RPMI7951 (cell line): ENCODE data around the gene TTC8. TPM values are rescaled to one million over a fixed set of nuclear protein-coding genes. Genes with fewer than 3 reads are reported as not detected.
A peak's percentile ranks its signal among the peaks of the same experiment; 100 is the strongest.
"Not testable (repeated sequence)": the region's sequence is repeated elsewhere in the genome, so short reads cannot be mapped to it uniquely, and the experiment has no call there.

Source experiments
- DNase-seq: peaks from one replicate; pipeline ENCODE4 v3.0.0-alpha.2; 2012; ENCODE audit warnings: low read depth
- total RNA-seq: library from RNA; depleted of rRNA; stranded (reverse); fragments of >200 nt; shearing (Covaris generic); gene quantifications from 2 replicates; pipeline ENCODE4 v1.2.3, GENCODE V29; 2014

Gene TTC8
- total RNA-seq, 1 experiment from 2014 or later, result 41.7 TPM

GRCh38 chr14:88825078-88825458 is 617 bp downstream of the TTC8 start:
- peak; percentile 35 for DNase-seq

- DNase-seq, result peak; percentile 6
Observed at GRCh38 chr14:88825503-88825902, 1.1 kb downstream of the TTC8 start.

GRCh38 chr14:88829188-88829587 is 4.7 kb downstream of the TTC8 start:
- DNase-seq, result no peak

DNA sequence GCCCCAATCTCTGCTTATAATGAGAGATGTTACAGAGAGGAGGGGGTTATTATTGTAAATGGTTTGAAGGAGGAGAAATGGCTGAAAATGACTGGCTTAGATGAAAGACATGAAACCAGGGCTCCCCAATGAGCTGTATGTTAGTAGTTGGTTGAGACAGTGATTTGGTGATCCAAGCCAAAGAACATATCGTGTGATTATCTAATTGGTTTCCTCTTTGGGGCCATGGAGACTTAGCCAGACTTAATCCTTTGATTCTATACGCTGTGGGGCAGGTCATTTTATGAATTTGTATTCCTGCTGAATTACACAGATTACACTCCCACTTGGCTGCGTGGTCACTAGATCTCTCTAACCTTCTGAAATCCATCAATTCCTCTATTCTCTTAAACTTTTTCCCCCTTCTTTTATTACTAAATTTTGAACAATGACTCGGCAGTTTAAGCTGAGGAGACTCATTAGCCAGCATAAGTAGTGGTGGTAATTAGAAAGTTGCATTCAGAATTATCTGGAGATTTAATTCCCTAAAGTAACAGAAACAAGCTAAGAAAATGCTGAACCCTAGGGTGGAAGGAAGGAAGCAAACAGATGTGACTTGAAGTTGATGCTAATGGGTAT is 5.3 kb downstream of the TTC8 start:
- DNase-seq, result peak; percentile 18

DNA sequence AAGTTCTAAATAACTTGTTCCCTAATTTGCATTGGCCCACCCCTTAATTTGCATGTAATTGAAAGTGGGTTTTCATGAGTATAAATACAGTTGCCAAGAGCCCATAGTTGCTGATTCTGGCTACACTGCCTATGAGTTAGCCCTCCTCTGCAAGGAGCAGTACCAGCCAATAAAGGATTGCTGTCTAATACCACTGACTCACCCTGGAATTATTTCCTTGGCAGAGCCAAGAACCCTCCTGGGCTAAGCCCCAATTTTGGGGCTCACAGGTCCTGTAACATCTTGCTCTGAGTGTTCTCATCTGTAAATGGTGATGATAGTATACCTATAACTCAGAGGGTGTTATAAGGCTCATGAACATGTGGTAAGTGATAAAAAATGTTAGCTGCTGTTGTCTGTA is 6.8 kb downstream of the TTC8 start:
- DNase-seq, result peak; percentile 74

DNA sequence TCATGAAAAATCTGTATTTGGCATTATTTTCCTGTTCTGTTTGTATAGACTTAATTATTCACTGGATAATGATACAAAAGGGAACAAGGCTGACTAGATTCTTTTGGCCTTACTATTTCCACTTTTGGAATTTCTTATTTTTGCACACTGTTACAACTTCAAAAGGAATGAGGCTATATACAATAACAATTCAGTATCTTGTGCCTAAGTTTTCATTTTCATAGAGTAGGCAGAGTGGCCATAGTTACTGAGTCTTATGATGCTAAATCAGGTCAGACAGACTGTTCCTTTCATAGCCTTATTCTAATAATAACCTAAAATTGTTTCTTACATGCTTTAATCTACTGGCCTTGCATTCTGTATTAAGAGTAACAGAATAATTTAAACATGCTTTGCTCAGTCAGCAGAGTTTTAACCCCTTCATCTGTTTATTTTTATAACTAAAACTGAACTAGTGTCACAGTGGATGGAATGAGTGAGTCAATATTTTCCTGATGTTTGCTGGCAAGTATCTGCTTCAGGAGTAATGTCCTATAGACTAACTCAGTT is 10.5 kb downstream of the TTC8 start:
- peak; percentile 29 for DNase-seq

DNA sequence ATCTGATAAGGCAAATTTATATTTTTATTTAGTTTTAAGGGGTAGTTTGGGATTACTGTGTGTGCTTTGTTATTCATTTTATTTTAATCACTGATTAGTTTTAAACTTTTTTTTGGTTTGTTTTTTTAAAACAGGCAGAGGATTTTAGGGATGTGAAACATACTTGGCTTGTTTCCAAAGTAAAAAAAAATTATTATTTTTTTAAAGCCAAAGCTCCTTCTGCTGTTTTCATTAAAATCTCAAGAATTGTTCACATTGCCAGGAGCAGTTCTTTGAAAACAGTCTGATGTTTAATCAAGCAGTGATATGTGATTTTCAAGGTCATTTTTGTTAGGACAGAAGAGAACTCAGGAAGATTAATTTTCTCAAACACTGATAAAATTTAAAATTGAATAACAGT is 11.2 kb downstream of the TTC8 start:
- DNase-seq, result no peak

DNA sequence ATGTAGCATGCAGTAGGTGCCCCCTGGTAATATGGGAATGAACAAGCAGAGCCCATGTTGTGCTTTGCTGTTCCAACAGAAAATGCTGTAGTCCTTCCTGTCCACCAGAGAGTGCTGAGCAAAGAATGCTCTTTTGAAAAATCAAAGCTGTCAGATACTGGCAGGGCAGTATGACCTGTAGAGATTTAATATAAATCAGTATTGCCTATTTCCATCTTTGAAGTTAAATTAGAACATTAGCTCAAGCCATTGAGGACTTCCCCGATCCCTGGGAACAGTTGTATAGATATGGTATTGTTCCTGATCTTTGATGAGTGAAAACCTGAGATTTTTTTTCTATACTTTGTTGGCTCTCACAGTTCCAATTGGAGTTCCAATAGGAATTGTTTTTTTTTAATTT is 13.0 kb downstream of the TTC8 start:
- DNase-seq, result no peak

DNA sequence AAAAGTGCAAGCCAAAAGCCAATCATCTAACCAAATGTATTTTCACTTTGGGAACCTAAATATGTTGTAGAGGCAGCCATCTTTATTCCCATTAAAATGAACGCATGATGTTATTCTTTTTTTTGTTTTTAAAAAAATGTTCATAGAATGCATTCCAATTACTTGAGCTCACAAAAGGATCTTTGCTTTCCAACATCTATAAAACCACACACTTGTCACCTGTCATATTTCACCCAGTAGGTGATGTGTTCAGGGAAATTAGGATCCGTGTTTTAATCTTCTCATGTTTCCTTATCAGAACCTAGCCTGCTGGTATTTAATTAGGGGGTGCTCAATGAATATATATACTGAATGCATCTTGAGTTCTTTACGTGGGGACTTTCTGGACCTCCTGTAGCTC is 13.6 kb downstream of the TTC8 start:
- DNase-seq, result no peak

- DNase-seq, result no peak
Observed at GRCh38 chr14:88840926-88841325, 16.5 kb downstream of the TTC8 start.

- DNase-seq, result peak; percentile 15
Observed at GRCh38 chr14:88841741-88842140, 17.3 kb downstream of the TTC8 start.

GRCh38 chr14:88842414-88842813 is 18.0 kb downstream of the TTC8 start:
- DNase-seq, result no peak

DNA sequence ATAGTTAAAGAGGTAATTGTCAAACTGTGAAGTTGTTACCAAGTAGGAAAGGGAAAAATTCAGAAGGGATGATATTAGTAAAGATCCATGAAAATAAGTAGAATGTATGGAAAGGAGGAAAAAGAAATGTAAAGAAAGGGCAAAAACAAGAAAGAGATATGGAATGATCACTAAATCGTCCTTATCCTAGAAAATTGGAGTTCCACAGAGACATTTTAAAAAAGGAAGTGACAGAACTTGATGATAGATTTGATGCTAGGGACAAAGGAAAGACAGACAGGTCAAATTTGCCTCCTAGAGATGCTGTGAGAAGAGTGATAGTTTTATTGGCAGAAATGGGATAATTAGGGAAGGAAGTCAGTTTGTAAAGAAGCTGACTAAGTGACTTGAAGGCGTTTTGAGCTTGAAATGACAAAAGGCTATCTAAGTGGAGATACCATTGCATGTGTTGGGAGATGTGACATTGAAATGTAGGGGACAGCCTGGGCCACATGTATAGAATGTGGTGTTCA is 20.6 kb downstream of the TTC8 start:
- no peak for DNase-seq

DNA sequence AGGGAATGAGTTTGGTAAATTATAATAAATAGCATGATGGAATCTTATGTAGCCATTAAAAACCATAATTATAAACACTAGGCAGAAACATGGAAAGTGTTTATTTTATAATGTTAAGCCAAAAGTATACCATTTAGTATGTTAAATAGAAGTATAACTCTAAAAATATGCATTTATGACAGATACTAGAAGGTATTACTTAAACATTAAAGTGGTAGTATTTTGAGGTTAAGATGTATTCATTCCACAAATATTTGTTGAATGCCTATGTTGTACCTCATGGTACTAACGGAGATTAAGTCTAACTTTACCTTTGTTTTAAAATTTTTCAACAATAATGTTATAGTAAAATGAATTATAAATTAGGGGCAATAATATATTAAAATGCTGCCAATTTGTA is 24.1 kb downstream of the TTC8 start:
- no peak for DNase-seq

GRCh38 chr14:88849716-88850115 is 25.3 kb downstream of the TTC8 start:
- no peak for DNase-seq

DNA sequence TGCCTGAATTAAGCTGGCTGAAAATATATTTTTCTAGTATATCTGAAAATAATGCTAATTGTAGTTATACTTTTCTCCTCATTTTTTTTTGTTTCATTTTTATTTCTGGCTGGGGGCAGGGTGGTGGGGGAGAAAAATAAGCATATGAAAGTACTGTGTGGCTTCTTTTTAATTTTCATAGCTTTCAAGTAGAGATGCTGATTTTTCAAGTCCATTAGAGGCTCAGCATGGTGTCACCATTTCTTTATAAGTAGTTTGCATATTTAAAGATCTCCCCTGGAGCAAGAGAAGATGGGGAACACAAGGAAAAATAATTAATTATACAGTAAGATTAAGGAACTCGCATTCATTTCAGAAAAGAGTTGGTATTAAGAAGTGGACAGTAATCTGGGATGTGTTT is 27.1 kb downstream of the TTC8 start:
- no peak for DNase-seq

DNA sequence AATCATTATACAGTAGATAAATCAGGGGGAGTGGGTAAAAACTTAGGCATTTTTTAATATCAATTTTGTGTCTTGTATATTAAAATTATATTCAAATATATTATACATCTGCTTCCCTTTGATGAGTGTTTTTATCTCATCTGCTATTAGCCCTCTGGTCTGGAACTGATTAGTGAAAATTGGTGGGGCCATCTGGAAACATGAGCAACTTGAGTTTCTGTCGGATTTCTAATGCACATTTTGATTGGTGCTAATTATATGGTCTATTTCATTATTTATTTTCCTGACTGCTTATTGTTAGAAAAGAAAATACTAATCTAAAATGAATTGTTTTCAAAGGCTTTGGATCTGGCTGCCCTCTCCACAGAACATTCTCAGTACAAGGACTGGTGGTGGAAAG is 28.2 kb downstream of the TTC8 start:
- DNase-seq, result no peak

GRCh38 chr14:88853129-88853528 is 28.7 kb downstream of the TTC8 start:
- no peak for DNase-seq

GRCh38 chr14:88856786-88857366 is 32.4 kb downstream of the TTC8 start:
- no peak for DNase-seq

DNA sequence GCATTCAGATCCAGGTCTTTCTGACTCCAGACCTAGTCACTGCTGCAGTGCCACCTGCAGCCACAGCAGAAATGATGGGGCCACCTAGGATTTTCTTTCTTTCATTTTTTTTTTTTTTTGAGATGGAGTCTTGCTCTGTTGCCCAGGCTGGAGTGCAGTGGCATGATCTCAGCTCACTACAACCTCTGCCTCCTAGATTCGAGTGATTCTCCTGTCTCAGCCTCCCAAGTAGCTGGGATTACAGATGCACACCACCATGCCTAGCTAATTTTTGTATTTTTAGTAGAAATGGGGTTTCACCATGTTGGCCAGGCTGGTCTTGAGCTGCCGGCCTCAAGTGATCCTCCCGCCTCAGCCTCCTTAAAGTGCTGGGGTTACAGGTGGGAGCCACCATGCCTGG is 33.4 kb downstream of the TTC8 start:
- not testable (repeated sequence) for DNase-seq

- not testable (repeated sequence) for DNase-seq
Observed at GRCh38 chr14:88859118-88859517, 34.7 kb downstream of the TTC8 start.

- DNase-seq, result no peak
Observed at GRCh38 chr14:88863167-88863566, 38.7 kb downstream of the TTC8 start.

DNA sequence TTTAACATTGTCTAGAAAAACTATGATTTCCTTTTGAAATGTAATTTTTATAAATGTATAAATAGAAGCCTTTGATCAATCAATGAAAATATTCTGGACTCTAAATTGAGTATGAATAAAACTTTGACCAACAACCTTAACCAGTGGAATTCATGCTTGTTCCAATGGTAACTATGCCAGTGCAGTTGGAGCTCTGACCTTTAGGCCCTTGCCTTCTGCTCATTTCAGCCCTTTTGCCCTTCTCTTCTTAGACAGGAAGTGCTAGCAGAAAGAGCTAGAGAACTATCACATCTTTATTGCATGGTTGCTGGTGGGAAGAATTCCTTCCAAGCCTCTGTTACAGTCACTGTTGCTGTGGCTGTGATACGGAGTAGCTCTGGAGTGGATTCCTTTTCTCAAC is 39.7 kb downstream of the TTC8 start:
- no peak for DNase-seq

DNA sequence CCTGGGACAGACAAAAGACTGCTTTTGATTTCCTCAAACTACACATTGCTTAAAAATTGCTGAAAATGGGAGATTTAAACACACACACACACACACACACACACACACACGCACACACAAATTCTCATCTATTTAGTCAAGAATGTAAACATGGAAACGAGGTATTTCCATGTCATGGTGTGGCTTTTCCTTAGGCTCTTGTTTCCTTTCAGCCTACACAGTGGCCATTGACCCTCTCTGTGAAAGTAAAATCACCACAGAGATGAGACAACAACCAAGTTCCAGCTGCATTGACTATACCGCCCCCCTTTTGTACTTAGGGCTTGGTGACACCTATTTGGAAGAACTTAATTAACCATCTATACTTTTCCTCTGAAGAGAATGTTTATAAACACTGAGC is 41.9 kb downstream of the TTC8 start:
- DNase-seq, result peak; percentile 15
